DOHH2 (cell line): ENCODE results near the gene KLHL26.

Source experiments
- H3F3A ChIP-seq: fragments of 200-600 bp; sonication (generic), shearing (Covaris generic); 2 replicates; pipeline ENCODE4 v1.6.0; 2016; ENCODE audit warnings: antibody characterized with exemption, mild to moderate bottlenecking; ENCODE audit not compliant: control insufficient read depth, insufficient read depth
- H3K27ac ChIP-seq: fragments of 200-600 bp; sonication (generic); 2 replicates; pipeline ENCODE4 v1.5.1; 2014; ENCODE audit warnings: low read depth, mild to moderate bottlenecking, low read length, moderate library complexity
- H3K27me3 ChIP-seq: fragments of 200-600 bp; sonication (generic); 2 replicates; pipeline ENCODE4 v1.6.1; 2014; ENCODE audit warnings: mild to moderate bottlenecking, low read length, mixed read lengths; ENCODE audit not compliant: control insufficient read depth
- H3K36me3 ChIP-seq: fragments of 200-600 bp; sonication (generic); 2 replicates; pipeline ENCODE4 v1.6.1; 2014; ENCODE audit warnings: mild to moderate bottlenecking, low read length, moderate library complexity, mixed read lengths; ENCODE audit not compliant: control insufficient read depth
- H3K4me1 ChIP-seq: fragments of 200-600 bp; sonication (generic); 2 replicates; pipeline ENCODE4 v1.6.1; 2014; ENCODE audit warnings: mild to moderate bottlenecking, low read length, mixed read lengths; ENCODE audit not compliant: control insufficient read depth
- H3K4me2 ChIP-seq: fragments of 200-600 bp; sonication (generic); 2 replicates; pipeline ENCODE4 v1.6.0; 2014; ENCODE audit warnings: mild to moderate bottlenecking, low read length, moderate library complexity
- H3K4me3 ChIP-seq: fragments of 200-600 bp; sonication (generic); 2 replicates; pipeline ENCODE4 v1.5.1; 2014; ENCODE audit warnings: mild to moderate bottlenecking, low read length, mixed read lengths
- H3K79me2 ChIP-seq: fragments of 200-600 bp; sonication (generic); 2 replicates; pipeline ENCODE4 v1.6.1; 2014; ENCODE audit warnings: mild to moderate bottlenecking, low read length, mixed read lengths; ENCODE audit not compliant: control insufficient read depth
- H3K9me2 ChIP-seq: fragments of 200-600 bp; sonication (generic); replicated peaks from 2 replicates; pipeline ENCODE4 v1.6.1; 2014; ENCODE audit warnings: mild to moderate bottlenecking, low read length, mixed read lengths; ENCODE audit not compliant: control insufficient read depth
- H3K9me3 ChIP-seq: fragments of 200-600 bp; sonication (generic); 2 replicates; pipeline ENCODE4 v1.6.1; 2014; ENCODE audit warnings: antibody characterized with exemption, low read length, mixed read lengths; ENCODE audit not compliant: control insufficient read depth, insufficient read depth
- H4K20me1 ChIP-seq: fragments of 200-600 bp; sonication (generic); 2 replicates; pipeline ENCODE4 v1.6.0; 2014; ENCODE audit warnings: low read depth, mild to moderate bottlenecking, antibody characterized with exemption, low read length, moderate library complexity; ENCODE audit not compliant: control insufficient read depth, insufficient read depth
- EZH2phosphoT487 ChIP-seq: fragments of 200-600 bp; sonication (generic); IDR thresholded peaks from 2 replicates; pipeline ENCODE4 v1.6.1; 2017; ENCODE audit warnings: borderline replicate concordance, mild to moderate bottlenecking, antibody characterized with exemption, low read length, moderate library complexity, mixed read lengths
- TF ChIP-seq, protein P1 (sequence below): fragments of 200-600 bp; sonication (generic); IDR thresholded peaks from one replicate; pipeline ENCODE4 v1.5.1; 2014; ENCODE audit warnings: antibody characterized with exemption, mild to moderate bottlenecking, low read depth, low read length; ENCODE audit not compliant: poor library complexity, severe bottlenecking

The KLHL26 gene

DNA sequence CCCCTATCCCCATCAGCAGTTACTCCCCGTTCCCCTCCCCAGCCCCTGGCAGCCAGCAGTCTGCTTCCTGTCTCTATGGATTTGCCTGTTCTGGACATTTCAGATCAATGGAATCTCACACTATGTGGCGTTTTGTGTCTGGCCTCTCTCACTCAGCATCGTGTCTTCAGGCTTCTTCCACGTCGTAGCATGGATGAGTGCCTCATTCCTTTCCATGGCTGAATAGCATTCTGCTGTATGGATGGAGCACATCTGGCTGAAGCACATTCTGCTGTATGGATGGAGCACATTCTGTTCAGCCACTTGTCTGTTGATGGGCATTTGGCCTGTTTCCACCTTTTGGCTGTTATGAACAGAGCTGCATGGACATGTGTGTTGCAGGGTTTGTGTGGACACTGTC is 76.2 kb downstream of the KLHL26 start:
- no peaks in the 10 kb centered on the region for H3K27me3 ChIP-seq
- no peak overlapping the region for H3K4me2 ChIP-seq
- no peaks in the 10 kb centered on the region for H4K20me1 ChIP-seq

DNA sequence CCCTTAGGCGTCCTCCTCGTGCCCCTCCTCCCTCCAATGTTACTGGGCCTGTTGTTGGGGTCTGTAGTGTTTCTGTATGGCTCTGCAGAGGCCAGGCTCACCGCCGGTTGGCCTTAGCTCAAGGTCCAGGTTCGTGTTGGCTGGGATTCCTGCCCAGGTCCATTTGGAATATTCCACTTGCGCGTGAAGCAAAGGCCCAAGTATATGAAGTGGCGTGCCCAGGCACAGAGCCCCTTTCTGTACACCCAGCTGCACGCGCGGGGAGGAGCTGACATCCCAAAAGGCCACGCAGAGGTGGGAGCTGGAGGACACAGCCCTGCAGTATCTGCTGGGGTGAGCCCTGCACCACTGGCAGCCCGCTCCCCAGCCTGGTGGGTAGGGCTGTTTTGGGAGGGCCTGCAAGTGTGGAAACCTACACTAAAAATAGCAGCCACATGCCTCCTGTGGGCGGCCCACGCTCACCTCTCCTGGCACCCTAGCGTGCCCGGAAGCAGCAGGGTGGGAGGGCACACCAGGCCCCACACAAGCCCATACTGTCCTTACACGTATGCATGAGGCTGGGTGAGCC is 76.8 kb downstream of the KLHL26 start:
- no peaks in the 10 kb centered on the region for H3K9me3 ChIP-seq
- no peaks in the 10 kb centered on the region for H4K20me1 ChIP-seq
- H3K4me2 ChIP-seq = no peak overlapping the region
- TF ChIP-seq EZH2phosphoT487 = no peak
- TF ChIP-seq, protein P1, sequence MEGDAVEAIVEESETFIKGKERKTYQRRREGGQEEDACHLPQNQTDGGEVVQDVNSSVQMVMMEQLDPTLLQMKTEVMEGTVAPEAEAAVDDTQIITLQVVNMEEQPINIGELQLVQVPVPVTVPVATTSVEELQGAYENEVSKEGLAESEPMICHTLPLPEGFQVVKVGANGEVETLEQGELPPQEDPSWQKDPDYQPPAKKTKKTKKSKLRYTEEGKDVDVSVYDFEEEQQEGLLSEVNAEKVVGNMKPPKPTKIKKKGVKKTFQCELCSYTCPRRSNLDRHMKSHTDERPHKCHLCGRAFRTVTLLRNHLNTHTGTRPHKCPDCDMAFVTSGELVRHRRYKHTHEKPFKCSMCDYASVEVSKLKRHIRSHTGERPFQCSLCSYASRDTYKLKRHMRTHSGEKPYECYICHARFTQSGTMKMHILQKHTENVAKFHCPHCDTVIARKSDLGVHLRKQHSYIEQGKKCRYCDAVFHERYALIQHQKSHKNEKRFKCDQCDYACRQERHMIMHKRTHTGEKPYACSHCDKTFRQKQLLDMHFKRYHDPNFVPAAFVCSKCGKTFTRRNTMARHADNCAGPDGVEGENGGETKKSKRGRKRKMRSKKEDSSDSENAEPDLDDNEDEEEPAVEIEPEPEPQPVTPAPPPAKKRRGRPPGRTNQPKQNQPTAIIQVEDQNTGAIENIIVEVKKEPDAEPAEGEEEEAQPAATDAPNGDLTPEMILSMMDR = no peak
- H3K27ac ChIP-seq = no peak overlapping the region
- H3K4me3 ChIP-seq = no peak overlapping the region
- H3F3A ChIP-seq = no peaks in the 10 kb centered on the region
- no peaks in the 10 kb centered on the region for H3K79me2 ChIP-seq
- no peaks in the 10 kb centered on the region for H3K4me1 ChIP-seq
- H3K9me2 ChIP-seq = no peaks in the 10 kb centered on the region
- H3K27me3 ChIP-seq = no peaks in the 10 kb centered on the region
- no peaks in the 10 kb centered on the region for H3K36me3 ChIP-seq

More for the DNA sequence above, 76.2 kb downstream of the KLHL26 start:
- H3F3A ChIP-seq = no peaks in the 10 kb centered on the region
- H3K9me2 ChIP-seq = no peaks in the 10 kb centered on the region
- no peaks in the 10 kb centered on the region for H3K9me3 ChIP-seq
- no peak overlapping the region for H3K27ac ChIP-seq
- no peaks in the 10 kb centered on the region for H3K36me3 ChIP-seq
- no peak overlapping the region for H3K4me3 ChIP-seq
- H3K79me2 ChIP-seq = no peaks in the 10 kb centered on the region; the same call in 1 of the 2 replicates
- TF ChIP-seq, protein P1 = no peak
- no peak for TF ChIP-seq EZH2phosphoT487
- H3K4me1 ChIP-seq = no peaks in the 10 kb centered on the region

DNA sequence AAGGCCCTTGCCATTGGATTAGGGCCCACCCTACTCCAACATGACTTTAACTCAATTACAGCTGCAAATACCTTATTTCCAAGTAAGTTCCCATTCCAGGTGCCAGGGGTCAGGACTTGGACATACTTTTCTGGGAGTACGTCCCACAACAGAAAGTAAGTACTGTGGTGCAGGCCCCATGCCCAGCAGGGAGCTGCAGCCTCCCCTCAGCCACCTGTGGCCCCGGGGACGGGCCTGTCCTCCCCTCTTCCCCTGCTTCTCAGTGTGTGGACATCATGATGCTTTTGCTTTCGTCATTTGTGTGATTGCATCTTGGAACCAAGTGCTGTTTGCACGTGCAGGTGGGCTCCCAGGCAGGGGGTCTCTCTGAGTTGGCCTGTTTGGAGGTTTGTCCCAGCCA is 78.6 kb downstream of the KLHL26 start:
- Histone ChIP-seq H3F3A (no peaks in the 10 kb centered on the region), H3K4me3 (no peak overlapping the region), H3K4me1 (no peaks in the 10 kb centered on the region), H3K4me2 (no peak overlapping the region), H3K9me2 (no peaks in the 10 kb centered on the region), H3K27ac (no peak overlapping the region), H4K20me1 (no peaks in the 10 kb centered on the region), H3K36me3 (no peaks in the 10 kb centered on the region), H3K27me3 (no peaks in the 10 kb centered on the region), H3K79me2 (no peaks in the 10 kb centered on the region), H3K9me3 (no peaks in the 10 kb centered on the region)
- TF ChIP-seq EZH2phosphoT487 = no peak
- TF ChIP-seq, protein P1 = no peak
